ENCODE data around the gene EFCAB8.

- TF ChIP-seq POLR2A (IDR thresholded peaks at IDR 0.05; ENCODE audit: low read length) (no peak), GATA1 (IDR thresholded peaks at IDR 0.05; ENCODE audit: low read depth, low read length) (no peak)
Observed at GRCh38 chr20:32917191-32917950, 58.6 kb downstream of the EFCAB8 start.

All from erythroblast (primary cell).